ENCODE results near the gene TM4SF20.

Gene TM4SF20

GRCh38 chr2:227324642-227324994 is 54.5 kb downstream of the TM4SF20 start:
- peak overlapping the region; percentile 83 for H3K9ac ChIP-seq (ENCODE audit: low read length)
- H3K36me3 ChIP-seq (ENCODE audit: control insufficient read depth, insufficient read depth, low read length), result no peaks in the 10 kb centered on the region
- H3K4me3 ChIP-seq (ENCODE audit: low read length), result peak overlapping the region; percentile 6
- H3K27me3 ChIP-seq (ENCODE audit: control insufficient read depth, insufficient read depth, low read length), result no peaks in the 10 kb centered on the region
- no peaks in the 10 kb centered on the region for H3K4me1 ChIP-seq (ENCODE audit: control insufficient read depth, insufficient read depth, low read length)
- no peaks in the 10 kb centered on the region for H3K9me3 ChIP-seq (ENCODE audit: control insufficient read depth, low read length)

- Histone ChIP-seq H3K9ac (ENCODE audit: low read length) (no peak overlapping the region), H3K27me3 (ENCODE audit: control insufficient read depth, insufficient read depth, low read length) (no peaks in the 10 kb centered on the region), H3K9me3 (ENCODE audit: control insufficient read depth, low read length) (no peaks in the 10 kb centered on the region), H3K4me1 (ENCODE audit: control insufficient read depth, insufficient read depth, low read length) (no peaks in the 10 kb centered on the region), H3K4me3 (ENCODE audit: low read length) (no peak overlapping the region), H3K36me3 (ENCODE audit: control insufficient read depth, insufficient read depth, low read length) (no peaks in the 10 kb centered on the region)
Observed at GRCh38 chr2:227323818-227324217, 55.3 kb downstream of the TM4SF20 start.

- Histone ChIP-seq H3K9me3 (ENCODE audit: control insufficient read depth, low read length) (no peaks in the 10 kb centered on the region), H3K4me3 (ENCODE audit: low read length) (no peak overlapping the region), H3K9ac (ENCODE audit: low read length) (no peak overlapping the region), H3K4me1 (ENCODE audit: control insufficient read depth, insufficient read depth, low read length) (no peaks in the 10 kb centered on the region), H3K27me3 (ENCODE audit: control insufficient read depth, insufficient read depth, low read length) (no peaks in the 10 kb centered on the region), H3K36me3 (ENCODE audit: control insufficient read depth, insufficient read depth, low read length) (no peaks in the 10 kb centered on the region)
Observed at GRCh38 chr2:227322530-227323205, 56.4 kb downstream of the TM4SF20 start.

GRCh38 chr2:227320305-227321094 is 58.6 kb downstream of the TM4SF20 start:
- Histone ChIP-seq H3K4me3 (ENCODE audit: low read length) (no peak overlapping the region), H3K9me3 (ENCODE audit: control insufficient read depth, low read length) (no peaks in the 10 kb centered on the region)

GRCh38 chr2:227317834-227318233 is 61.3 kb downstream of the TM4SF20 start:
- no peaks in the 10 kb centered on the region for H3K4me1 ChIP-seq (ENCODE audit: control insufficient read depth, insufficient read depth, low read length)
- no peaks in the 10 kb centered on the region for H3K9me3 ChIP-seq (ENCODE audit: control insufficient read depth, low read length)
- H3K4me3 ChIP-seq (ENCODE audit: low read length), result no peak overlapping the region
- H3K9ac ChIP-seq (ENCODE audit: low read length), result no peak overlapping the region
- no peaks in the 10 kb centered on the region for H3K27me3 ChIP-seq (ENCODE audit: control insufficient read depth, insufficient read depth, low read length)
- H3K36me3 ChIP-seq (ENCODE audit: control insufficient read depth, insufficient read depth, low read length), result no peaks in the 10 kb centered on the region

More at GRCh38 chr2:227320305-227321094, 58.6 kb downstream of the TM4SF20 start:
- Histone ChIP-seq H3K36me3 (ENCODE audit: control insufficient read depth, insufficient read depth, low read length) (no peaks in the 10 kb centered on the region), H3K27me3 (ENCODE audit: control insufficient read depth, insufficient read depth, low read length) (no peaks in the 10 kb centered on the region), H3K4me1 (ENCODE audit: control insufficient read depth, insufficient read depth, low read length) (no peaks in the 10 kb centered on the region), H3K9ac (ENCODE audit: low read length) (no peak overlapping the region)

- no peaks in the 10 kb centered on the region for H3K27me3 ChIP-seq (ENCODE audit: control insufficient read depth, insufficient read depth, low read length)
- H3K4me3 ChIP-seq (ENCODE audit: low read length), result no peak overlapping the region
- H3K9ac ChIP-seq (ENCODE audit: low read length), result no peak overlapping the region
- H3K36me3 ChIP-seq (ENCODE audit: control insufficient read depth, insufficient read depth, low read length), result no peaks in the 10 kb centered on the region
- H3K4me1 ChIP-seq (ENCODE audit: control insufficient read depth, insufficient read depth, low read length), result no peaks in the 10 kb centered on the region
- H3K9me3 ChIP-seq (ENCODE audit: control insufficient read depth, low read length), result no peaks in the 10 kb centered on the region
Observed at GRCh38 chr2:227313310-227313709, 65.8 kb downstream of the TM4SF20 start.

GRCh38 chr2:227312579-227312978 is 66.5 kb downstream of the TM4SF20 start:
- H3K4me3 ChIP-seq (ENCODE audit: low read length), result no peak overlapping the region

More at GRCh38 chr2:227312579-227312978, 66.5 kb downstream of the TM4SF20 start:
- Histone ChIP-seq H3K27me3 (ENCODE audit: control insufficient read depth, insufficient read depth, low read length) (no peaks in the 10 kb centered on the region), H3K36me3 (ENCODE audit: control insufficient read depth, insufficient read depth, low read length) (no peaks in the 10 kb centered on the region), H3K4me1 (ENCODE audit: control insufficient read depth, insufficient read depth, low read length) (no peaks in the 10 kb centered on the region), H3K9me3 (ENCODE audit: control insufficient read depth, low read length) (no peaks in the 10 kb centered on the region), H3K9ac (ENCODE audit: low read length) (no peak overlapping the region)

Data from mucosa of stomach (tissue), 1 donor.